NCI-H1930 (cell line): Measurements from ENCODE around the gene AKT2.
A peak's percentile ranks its signal among the peaks of the same experiment; 100 is the strongest.

Source experiments
- DNase-seq, 2 experiments: peaks; one replicate each; lab custom pipeline; 2025; lab: John Stamatoyannopoulos, UW

The AKT2 gene

GRCh38 chr19:40190891-40191835 is 94.0 kb downstream of the AKT2 start, which contains the start of gene MAP3K10:
Gene MAP3K10, plus strand, starts transcription at chr19:40191426. Its CDS starts 606 bp downstream, at chr19:40192032.
- DNase-seq, result peak; percentile 50 to 77

DNA sequence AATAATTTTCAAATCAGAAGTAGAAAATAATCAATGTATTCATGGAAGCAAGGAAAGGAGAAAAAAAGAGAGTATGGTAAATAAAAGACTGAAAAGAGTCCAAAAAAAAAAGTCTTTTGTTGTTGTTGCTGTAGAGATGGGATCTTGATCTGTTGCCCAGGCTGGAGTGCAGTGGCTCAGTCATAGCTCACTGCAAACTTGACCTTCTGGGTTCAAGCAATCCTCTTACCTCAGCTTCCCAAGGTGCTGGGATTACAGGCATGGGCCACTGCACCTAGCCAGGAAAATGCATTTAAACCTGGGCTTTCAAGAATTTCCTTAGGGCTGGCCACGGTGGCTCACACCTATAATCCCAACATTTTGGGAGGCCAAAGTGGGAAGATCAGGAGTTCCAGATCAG is 100.9 kb downstream of the AKT2 start:
- no peak for DNase-seq
